ENCODE results near the gene EEF1AKMT3. TPM values are rescaled to one million over a fixed set of nuclear protein-coding genes. Genes with fewer than 3 reads are reported as not detected.
A peak's percentile ranks its signal among the peaks of the same experiment; 100 is the strongest.

The EEF1AKMT3 gene
- total RNA-seq, 2 experiments from 2014 or later, result 3.8 to 4.1 TPM

DNA sequence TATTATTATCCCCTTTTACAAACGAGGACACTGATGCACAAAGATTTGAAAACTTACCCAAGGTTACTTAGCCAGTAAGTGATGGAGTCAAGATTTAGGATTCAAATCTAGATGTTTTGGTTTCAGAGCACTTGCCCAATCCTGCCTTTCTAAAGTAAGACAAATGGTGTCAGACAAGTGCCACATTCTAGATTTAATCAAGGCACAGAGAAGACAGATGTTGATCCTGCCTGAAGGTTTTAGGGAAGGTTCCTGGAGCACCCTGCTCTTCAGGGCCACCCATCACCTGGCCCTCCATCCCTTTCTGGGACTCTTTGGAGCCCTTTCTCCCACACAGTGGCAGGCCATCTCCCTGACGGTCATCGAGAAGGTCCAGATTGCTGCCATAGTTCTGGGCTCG, 14.6 kb upstream of the EEF1AKMT3 start:
- H3K27ac Mint-ChIP-seq, result no peak overlapping the region
- DNase-seq (no peak), ATAC-seq (ENCODE audit: low read depth) (no peak)
- no peaks in the 10 kb centered on the region for H3K27me3 Mint-ChIP-seq
- H3K9me3 Mint-ChIP-seq, result no peaks in the 10 kb centered on the region
- POLR2A ChIA-PET, result interaction anchor here (3.1 kb wide), 1 partner anchor 8 kb away, joined by 20 read pairs; the partner anchor contains the start of gene CYP27B1
- H3K36me3 Mint-ChIP-seq, result peaks cover 3% of the 10 kb centered on the region
- H3K4me1 Mint-ChIP-seq, result peaks cover 26% of the 10 kb centered on the region
- H3K4me3 Mint-ChIP-seq, result no peak overlapping the region

DNA sequence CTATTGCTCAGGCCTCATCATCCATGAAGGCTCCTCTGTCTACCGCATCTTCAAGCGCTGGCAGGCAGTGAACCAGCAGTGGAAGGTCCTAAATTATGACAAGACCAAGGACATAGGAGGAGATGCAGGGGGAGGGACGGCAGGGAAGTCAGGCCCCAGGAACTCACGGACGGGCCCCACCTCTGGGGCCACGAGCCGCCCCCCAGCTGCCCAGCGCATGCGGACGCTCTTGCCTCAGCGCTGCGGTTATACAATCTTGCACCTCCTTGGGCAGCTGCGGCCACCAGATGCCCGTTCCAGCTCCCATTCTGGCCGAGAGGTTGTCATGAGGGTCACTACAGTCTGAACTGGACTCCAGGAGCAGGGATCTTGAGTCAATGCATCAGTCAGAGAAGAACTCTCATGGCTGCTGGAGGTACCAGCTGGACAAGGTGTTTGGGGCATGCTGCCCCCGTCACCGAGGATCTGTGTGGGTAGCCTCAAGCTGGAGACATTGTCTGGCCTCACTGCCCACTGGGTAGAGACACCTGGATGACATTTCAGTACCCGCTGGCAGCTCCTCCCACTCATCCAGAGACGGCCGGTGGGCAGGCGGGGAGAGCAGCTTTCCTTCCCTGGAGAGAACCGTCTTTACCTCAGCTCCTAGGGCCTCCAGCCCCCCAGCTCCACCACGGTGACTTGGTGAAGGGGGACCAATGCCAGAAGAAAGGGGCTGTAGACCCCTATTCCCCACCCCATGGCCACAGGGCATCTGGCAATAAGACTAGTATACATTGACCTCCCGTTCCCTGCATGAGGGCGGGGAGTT, 13.7 kb upstream of the EEF1AKMT3 start:
- Mint-ChIP-seq H3K36me3 (peaks cover 5% of the 10 kb centered on the region), H3K27ac (no peak overlapping the region), H3K4me1 (peaks cover 18% of the 10 kb centered on the region), H3K9me3 (no peaks in the 10 kb centered on the region), H3K4me3 (no peak overlapping the region), H3K27me3 (no peaks in the 10 kb centered on the region)
- ATAC-seq (ENCODE audit: low read depth) (no peak), DNase-seq (no peak)
- POLR2A ChIA-PET, result interaction anchor here (1.5 to 1.7 kb wide), 2 partner anchors 14 to 24 kb away, joined by 3 to 6 read pairs; partner anchors contain the start of genes EEF1AKMT3, METTL1 and TSFM

DNA sequence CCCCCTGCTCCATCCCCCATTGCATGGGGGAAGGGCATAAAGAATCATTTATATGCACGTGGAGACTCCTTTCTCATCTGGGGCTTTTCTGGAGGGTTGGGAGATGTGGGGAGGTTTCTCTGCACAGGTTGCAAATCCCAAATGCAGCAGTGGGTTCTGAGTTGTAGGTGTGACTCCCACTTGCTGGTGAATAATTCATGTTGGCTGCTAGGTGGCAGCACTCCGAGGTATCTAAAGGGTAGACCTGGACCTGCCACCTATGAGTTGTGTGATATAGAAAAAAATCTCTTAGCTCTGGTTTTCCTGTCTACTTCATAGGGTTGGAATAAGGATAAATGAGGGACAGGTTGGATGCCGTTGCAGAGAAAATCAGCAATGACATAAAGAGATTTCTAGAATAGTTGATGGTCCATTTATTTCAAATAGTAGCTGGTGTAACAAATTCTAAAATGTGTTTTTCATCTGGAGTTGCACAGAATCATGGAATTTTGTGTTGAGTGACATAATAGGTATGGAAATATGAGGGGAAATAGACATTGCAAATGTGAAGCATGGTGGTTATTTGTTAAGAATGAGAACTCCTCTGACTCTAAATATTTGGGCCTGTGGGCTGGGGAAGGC, 12.9 kb upstream of the EEF1AKMT3 start:
- Mint-ChIP-seq H3K36me3 (peaks cover 8% of the 10 kb centered on the region), H3K27me3 (peaks cover 2% of the 10 kb centered on the region), H3K9me3 (no peaks in the 10 kb centered on the region), H3K4me1 (peaks cover 15% of the 10 kb centered on the region), H3K4me3 (no peak overlapping the region), H3K27ac (no peak overlapping the region)
- DNase-seq (no peak), ATAC-seq (ENCODE audit: low read depth) (peak; percentile 18)
- POLR2A ChIA-PET, result interaction anchor here (0.6 to 1.7 kb wide), 3 partner anchors 13 to 93 kb away, joined by 3 to 6 read pairs (median 3); partner anchors contain the start of genes EEF1AKMT3, METTL1 and TSFM

DNA sequence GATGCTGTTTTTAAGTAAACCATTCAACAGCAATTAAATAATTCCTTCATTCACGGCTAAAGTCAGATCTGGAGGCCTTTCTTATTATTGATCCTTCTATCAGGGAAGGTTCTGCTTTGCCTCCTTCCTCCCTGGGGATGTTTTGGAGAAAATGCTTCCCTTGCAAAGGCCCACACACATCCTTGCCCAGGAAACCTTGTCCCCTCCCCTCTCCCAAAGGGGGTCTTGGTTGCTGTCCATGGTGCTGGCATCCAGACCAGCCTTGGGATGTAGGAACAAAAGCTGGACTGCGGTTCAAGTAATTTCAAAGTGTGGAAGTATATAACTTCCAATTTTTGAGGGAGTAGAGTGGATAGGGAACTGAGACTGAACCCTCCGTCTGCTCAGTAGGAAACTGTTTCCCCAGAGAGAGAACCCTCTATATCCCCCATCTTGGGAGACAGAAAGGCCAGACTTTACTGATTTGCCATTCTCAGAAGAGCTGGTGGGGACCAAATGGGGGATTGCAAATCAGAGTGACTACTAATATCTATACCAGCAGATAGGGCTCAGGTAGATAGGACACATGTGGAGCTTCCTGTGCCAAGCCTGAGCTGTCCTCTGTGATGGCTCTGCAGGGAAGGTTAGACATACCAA, 11.9 kb upstream of the EEF1AKMT3 start:
- peaks cover 5% of the 10 kb centered on the region for H3K27me3 Mint-ChIP-seq
- no peaks in the 10 kb centered on the region for H3K9me3 Mint-ChIP-seq
- no peak overlapping the region for H3K4me3 Mint-ChIP-seq
- H3K27ac Mint-ChIP-seq, result no peak overlapping the region
- ATAC-seq (ENCODE audit: low read depth) (no peak), DNase-seq (no peak)
- H3K4me1 Mint-ChIP-seq, result peaks cover 18% of the 10 kb centered on the region
- POLR2A ChIA-PET, result no interaction called here
- H3K36me3 Mint-ChIP-seq, result peaks cover 8% of the 10 kb centered on the region

DNA sequence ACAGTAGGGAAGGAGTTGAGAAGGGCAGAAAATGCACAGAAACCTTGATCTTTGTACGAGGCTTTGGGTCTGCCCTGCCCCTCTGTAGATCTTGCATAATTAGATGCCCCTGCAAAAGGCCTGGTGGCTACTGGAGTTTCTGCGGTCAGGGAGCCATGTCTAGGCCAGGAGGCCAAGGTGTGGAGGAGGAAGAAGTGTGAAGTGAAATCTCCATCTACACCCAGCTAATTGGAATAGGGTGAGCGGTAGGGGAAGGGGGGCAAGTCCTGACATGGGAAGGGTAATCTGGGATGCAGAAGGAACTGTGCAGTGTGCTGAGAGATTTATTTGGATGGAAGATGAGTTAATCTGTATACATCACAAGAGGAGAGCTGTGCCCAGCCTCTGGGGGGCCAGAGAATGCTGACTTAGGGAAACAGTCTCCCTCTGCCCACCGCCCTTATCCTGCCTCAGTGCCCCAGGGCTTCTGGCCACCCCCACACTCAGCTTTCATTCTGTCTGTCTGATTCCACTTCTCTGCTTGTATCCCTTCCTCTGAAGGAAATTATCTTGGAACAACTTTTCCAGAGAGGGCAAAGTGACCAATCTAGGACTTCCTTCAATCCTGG, 10.9 kb upstream of the EEF1AKMT3 start:
- Mint-ChIP-seq H3K9me3 (no peaks in the 10 kb centered on the region), H3K4me1 (peaks cover 22% of the 10 kb centered on the region), H3K27ac (no peak overlapping the region), H3K36me3 (peaks cover 8% of the 10 kb centered on the region), H3K27me3 (peaks cover 9% of the 10 kb centered on the region), H3K4me3 (no peak overlapping the region)
- no peak for DNase-seq
- POLR2A ChIA-PET, result no interaction called here
- ATAC-seq (ENCODE audit: low read depth), result no peak

DNA sequence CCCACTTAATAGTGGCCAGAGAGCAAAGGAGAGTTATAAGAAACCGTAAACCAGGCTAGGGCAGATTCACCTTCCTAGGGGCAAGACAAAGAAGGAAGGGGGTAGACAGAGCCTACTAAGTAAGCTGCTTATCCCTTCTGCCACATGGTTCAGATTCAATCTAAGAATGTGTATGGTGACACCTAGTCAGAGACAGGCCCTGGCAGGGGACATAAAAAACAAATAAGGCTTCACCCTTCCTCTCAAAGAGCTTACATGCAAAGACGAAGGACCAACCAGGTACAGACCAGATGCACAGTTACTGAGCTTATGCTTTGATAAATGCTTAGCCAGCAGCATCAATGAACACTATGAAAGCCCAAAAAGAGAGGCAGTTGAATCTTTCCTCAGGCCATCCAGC, 10.0 kb upstream of the EEF1AKMT3 start:
- Mint-ChIP-seq H3K9me3 (no peaks in the 10 kb centered on the region), H3K4me3 (no peak overlapping the region), H3K36me3 (peaks cover 8% of the 10 kb centered on the region), H3K4me1 (peaks cover 21% of the 10 kb centered on the region), H3K27ac (no peak overlapping the region), H3K27me3 (peaks cover 11% of the 10 kb centered on the region)
- POLR2A ChIA-PET, result no interaction called here
- no peak for DNase-seq
- ATAC-seq (ENCODE audit: low read depth), result no peak

DNA sequence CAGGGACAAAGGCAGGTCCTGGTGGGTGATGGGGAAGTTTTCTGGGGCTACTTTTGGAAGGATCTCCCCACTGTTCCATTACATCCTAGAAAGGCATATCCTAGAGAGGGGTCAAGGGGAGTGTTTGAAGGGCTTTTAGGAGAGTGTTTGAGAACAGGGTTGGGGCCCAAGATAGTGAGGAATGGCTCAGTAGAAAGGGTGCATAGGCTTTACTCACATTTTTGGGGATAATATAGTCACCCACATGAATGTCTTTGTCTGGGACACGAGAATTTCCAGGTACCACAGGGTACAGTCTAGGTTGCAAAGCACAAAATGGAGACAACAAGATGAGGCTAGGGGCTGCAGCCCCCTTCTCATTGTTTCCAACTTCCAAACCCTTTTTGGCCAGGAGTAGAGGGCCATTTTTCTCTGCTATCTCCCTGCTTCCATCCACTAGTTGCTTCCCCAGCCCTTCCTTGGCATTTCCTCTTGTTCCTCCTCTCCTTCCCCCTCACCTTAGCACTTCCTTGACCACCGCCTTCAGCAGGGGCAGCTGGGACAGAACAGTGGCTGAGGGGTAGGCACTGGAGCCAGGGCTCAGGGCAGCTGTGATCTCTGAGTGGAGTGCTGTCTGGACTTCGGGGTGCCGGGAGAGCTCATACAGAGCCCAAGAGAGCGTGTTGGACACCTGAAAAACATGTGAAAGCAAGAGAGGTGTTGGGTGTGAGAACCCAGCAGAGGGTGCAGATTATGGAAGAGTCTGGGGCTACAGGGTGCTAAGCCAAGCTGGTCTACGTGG, 8.3 kb upstream of the EEF1AKMT3 start:
- H3K27ac Mint-ChIP-seq, result peak overlapping the region; percentile 21
- H3K9me3 Mint-ChIP-seq, result no peaks in the 10 kb centered on the region
- POLR2A ChIA-PET, result interaction anchor here (4.3 kb wide), 1 partner anchor 8 kb away, joined by 20 read pairs; the partner anchor contains the start of gene MARCHF9
- ATAC-seq (ENCODE audit: low read depth) (no peak), DNase-seq (no peak)
- H3K27me3 Mint-ChIP-seq, result peaks cover 11% of the 10 kb centered on the region
- peak overlapping the region; percentile 89 for H3K4me3 Mint-ChIP-seq
- peaks cover 21% of the 10 kb centered on the region for H3K4me1 Mint-ChIP-seq
- peaks cover 7% of the 10 kb centered on the region for H3K36me3 Mint-ChIP-seq

DNA sequence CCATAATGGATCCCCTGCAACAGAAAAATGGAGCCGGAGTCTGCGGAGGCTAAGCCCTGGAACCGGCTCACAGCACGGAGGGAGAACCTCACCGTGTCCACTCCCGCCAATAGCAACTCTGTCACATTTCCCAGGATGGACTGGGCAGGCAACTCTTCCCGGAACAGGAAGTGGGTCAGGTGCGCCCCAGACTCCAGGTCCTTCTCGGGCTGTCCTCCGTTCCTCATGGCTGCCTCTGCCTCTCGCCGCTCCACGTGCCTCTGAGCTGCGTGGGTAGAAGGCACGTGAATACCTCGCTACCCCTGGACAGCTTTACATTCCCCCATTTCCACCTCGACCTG, 7.8 kb upstream of the EEF1AKMT3 start:
- Mint-ChIP-seq H3K27me3 (peaks cover 11% of the 10 kb centered on the region), H3K4me1 (peaks cover 18% of the 10 kb centered on the region), H3K27ac (peak overlapping the region; percentile 28), H3K9me3 (no peaks in the 10 kb centered on the region), H3K4me3 (peak overlapping the region; percentile 89), H3K36me3 (peaks cover 7% of the 10 kb centered on the region)
- POLR2A ChIA-PET, result interaction anchor here (4.3 kb wide), 1 partner anchor 8 kb away, joined by 20 read pairs; the partner anchor contains the start of gene MARCHF9
- no peak for DNase-seq
- peak; percentile 6 for ATAC-seq (ENCODE audit: low read depth)

DNA sequence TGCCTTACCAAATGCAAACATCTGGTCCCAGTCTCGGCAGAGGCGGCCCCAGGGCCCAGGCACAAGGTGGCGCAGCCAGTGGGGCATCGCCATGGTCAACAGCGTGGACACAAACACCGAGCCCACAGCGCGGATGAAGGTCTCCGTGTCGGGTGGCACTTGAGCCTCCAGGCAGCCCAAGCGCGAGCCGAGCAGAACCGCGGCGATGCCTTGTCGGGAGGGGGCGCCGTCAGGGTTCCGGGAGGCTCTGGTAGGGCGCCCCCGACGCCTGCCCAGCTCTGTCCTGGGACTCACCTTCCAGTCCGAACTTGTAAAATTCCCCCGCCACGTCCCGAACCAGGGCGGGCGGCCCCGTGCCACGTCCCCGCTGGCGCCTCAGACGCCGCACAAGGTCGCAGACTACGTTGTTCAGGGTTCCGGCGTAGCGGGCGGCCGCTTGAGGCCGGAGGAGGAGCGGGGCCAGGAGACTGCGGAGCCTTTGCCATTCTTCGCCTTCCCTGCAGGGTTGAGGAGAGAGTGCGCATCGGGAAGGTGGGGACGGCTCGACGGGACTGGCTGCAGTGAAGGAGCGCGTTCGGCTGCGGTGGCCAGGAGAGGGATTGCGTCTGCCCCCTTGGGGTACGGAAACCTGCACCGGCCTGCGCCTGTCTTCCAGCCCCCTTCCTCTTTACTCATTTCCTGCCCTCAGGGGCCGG, 7.3 kb upstream of the EEF1AKMT3 start:
- Mint-ChIP-seq H3K36me3 (peaks cover 7% of the 10 kb centered on the region), H3K4me3 (peak overlapping the region; percentile 89), H3K4me1 (peaks cover 18% of the 10 kb centered on the region), H3K27me3 (peaks cover 11% of the 10 kb centered on the region), H3K27ac (peak overlapping the region; percentile 28), H3K9me3 (no peaks in the 10 kb centered on the region)
- POLR2A ChIA-PET, result interaction anchor here (0.7 to 4.3 kb wide), 2 partner anchors 9 to 71 kb away, joined by 4 to 20 read pairs; partner anchors contain the start of gene MARCHF9
- ATAC-seq (ENCODE audit: low read depth), result peak; percentile 82
- DNase-seq, result peak; percentile 74

DNA sequence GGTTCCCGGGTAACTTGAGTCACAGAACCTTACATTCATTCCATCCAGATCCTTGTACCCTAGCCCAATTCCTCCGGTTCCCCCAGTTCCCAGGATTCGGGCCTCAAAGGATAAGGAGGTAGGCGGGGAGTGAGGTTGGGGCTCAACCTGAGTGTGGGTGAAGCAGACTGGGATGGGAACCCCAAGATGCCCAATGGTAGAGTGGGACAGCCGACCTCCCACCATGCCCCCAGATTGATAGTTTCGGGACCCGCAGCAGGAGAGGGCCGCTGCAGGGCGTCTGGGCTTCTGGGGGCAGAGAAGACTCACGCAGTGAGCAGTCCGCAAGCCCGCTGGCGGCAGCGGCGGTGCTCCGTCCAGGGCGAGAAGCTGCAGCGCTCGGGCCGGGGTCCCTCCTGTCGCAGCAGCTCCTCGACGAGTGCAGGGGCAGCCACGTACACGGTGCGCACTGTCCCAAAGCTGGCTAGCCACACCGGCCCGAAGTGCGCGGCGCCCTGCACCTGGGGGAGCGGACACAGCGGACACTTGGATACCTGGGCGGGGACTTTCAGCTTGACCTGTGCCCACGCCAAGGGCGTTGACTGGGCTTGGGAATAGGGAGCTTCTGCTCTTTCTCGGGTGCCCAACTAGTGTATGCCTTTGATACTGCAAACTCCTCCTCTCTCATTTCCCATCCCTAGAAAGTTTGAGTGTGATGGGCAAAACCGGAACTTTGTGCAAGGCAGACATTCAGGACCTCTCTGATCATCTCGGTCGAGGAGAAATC, 6.5 kb upstream of the EEF1AKMT3 start:
- POLR2A ChIA-PET, result interaction anchor here (0.7 to 4.3 kb wide), 3 partner anchors 9 to 70 kb away, joined by 4 to 20 read pairs (median 4); partner anchors contain the start of gene MARCHF9
- Mint-ChIP-seq H3K27me3 (peaks cover 11% of the 10 kb centered on the region), H3K36me3 (peaks cover 7% of the 10 kb centered on the region), H3K4me1 (peaks cover 18% of the 10 kb centered on the region), H3K27ac (no peak overlapping the region), H3K9me3 (no peaks in the 10 kb centered on the region), H3K4me3 (peak overlapping the region; percentile 89)
- ATAC-seq (ENCODE audit: low read depth) (peak; percentile 20), DNase-seq (peak; percentile 44)

DNA sequence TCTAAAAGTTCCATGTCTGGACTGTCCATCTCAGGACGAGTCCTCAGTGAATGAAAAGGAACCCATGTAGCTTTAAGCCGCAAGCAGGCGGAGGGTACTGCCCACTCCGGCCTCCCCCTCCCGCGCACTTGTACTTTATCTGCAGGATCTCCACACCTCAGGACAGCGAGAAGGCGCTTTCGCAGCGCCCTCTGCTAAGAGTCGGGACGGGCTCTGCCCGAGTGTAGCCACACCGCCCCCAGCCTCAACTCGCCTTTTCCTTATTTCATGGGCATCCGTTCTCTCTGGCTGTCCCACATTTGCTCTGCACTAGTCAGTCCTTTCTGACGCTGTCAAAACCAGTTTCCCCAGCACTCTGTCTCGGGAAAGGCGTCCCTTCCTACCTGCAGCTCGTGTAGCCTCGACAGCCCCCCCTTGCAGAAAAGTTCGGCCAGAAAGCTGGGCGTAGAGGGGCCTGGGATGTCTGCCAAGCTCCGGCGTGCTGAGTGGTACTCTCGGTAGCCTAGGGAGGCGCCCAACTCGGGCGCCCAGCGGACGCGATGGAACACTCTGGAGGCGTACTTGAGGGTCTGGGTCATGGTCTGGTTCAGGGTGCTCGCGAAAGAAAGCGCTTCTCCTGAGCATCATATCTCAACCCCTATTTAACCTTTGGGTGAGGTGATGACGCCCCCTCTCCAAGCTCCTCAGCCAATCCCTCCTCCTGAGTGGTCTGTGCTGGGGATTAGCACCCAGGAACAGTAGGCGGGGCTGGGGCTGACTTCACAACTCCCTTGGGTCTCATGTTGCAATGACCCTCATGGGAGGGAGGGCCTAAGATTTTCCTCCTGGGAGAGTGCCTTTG, 5.7 kb upstream of the EEF1AKMT3 start, which contains the start of gene CYP27B1:
Gene CYP27B1 (minus strand): TSS at position 615 of the 841 bp plus-strand sequence. CDS start 37 bp downstream, at position 578.
- Mint-ChIP-seq H3K36me3 (peaks cover 7% of the 10 kb centered on the region), H3K27me3 (peaks cover 11% of the 10 kb centered on the region), H3K9me3 (no peaks in the 10 kb centered on the region), H3K27ac (no peak within 1 kb of the TSS), H3K4me3 (peak within 1 kb of the TSS; percentile 89), H3K4me1 (peaks cover 23% of the 10 kb centered on the region)
- ATAC-seq (ENCODE audit: low read depth) (no peak), DNase-seq (no peak)
- POLR2A ChIA-PET, result interaction anchor here (1.5 to 4.3 kb wide), 4 partner anchors 10 to 25 kb away, joined by 3 to 20 read pairs (median 4); partner anchors contain the start of gene MARCHF9
